Fibroblast of lung (primary cell): ENCODE measurements around the gene CERS3.

Source experiments
- EZH2 ChIP-seq: IDR thresholded peaks from 2 replicates; pipeline ENCODE4 v1.5.1; 2012; ENCODE audit warnings: low read length, control low read depth, mild to moderate bottlenecking; ENCODE audit errors: missing control alignments
- TF ChIP-seq, protein P1 (sequence below), 2 donors: IDR thresholded peaks in 1 of 2; conservative IDR thresholded peaks in 1 of 2; 1 replicate in 1 of 2; 2 replicates in 1 of 2; pipeline ENCODE4 v1.5.1; 2011 to 2012; ENCODE audit warnings: low read length in 2 of 2, control low read depth in 1 of 2, inconsistent platforms in 1 of 2, low read depth in 1 of 2, mild to moderate bottlenecking in 1 of 2

DNA sequence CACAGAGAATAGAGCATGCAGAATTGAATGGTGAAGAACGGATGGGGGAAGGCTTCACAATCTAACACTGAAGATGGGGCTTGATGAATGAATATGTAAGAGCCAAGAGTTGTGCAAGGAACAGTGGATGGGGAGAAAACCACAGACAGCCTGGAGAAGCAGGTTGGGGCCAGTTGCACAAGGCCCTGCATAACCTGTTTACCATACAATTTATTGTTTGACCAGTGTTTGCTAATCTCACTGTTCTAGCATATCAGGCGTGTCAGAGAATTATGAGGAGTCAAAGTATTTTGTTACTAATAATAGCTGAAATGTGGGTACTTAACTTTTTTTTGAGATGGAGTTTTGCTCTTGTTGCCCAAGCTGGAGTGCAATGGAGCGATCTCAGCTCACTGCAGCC, 36.8 kb upstream of the CERS3 start:
- no peak for TF ChIP-seq EZH2
- TF ChIP-seq, protein P1, sequence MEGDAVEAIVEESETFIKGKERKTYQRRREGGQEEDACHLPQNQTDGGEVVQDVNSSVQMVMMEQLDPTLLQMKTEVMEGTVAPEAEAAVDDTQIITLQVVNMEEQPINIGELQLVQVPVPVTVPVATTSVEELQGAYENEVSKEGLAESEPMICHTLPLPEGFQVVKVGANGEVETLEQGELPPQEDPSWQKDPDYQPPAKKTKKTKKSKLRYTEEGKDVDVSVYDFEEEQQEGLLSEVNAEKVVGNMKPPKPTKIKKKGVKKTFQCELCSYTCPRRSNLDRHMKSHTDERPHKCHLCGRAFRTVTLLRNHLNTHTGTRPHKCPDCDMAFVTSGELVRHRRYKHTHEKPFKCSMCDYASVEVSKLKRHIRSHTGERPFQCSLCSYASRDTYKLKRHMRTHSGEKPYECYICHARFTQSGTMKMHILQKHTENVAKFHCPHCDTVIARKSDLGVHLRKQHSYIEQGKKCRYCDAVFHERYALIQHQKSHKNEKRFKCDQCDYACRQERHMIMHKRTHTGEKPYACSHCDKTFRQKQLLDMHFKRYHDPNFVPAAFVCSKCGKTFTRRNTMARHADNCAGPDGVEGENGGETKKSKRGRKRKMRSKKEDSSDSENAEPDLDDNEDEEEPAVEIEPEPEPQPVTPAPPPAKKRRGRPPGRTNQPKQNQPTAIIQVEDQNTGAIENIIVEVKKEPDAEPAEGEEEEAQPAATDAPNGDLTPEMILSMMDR (conservative IDR thresholded peaks at IDR 0.05 in 1 of 2, IDR thresholded peaks at IDR 0.05 in 1 of 2; ENCODE audit: low read depth in 1 of 2, low read length in 2 of 2), result no peak
